Measurements from ENCODE around the gene KLC1.

GRCh38 chr14:103628221-103628683 lies 759 bp upstream of the KLC1 start:
- TF ChIP-seq CTCF (IDR thresholded peaks at IDR 0.05) (no peak), EP300 (IDR thresholded peaks at IDR 0.05) (no peak)

Measured in sigmoid colon (tissue), 4 donors.